HepG2 (cell line): ENCODE measurements around the gene FRMD4B. TPM values are rescaled to one million over a fixed set of nuclear protein-coding genes. Genes with fewer than 3 reads are reported as not detected.
A peak's percentile ranks its signal among the peaks of the same experiment; 100 is the strongest.

Experiments
- ATAC-seq: fragments of 200-7000 bp; cut with Tn5 transposase; 3 replicates; pipeline ENCODE4 v1.9.1; 2020; ENCODE audit warnings: mild to moderate bottlenecking, moderate library complexity
- BruUV-seq: library from RNA; stranded (reverse); fragments of 400-500 nt; replicated peaks from 2 replicates; lab custom pipeline; 2021; lab: Mats Ljungman, UMichigan
- CTCF ChIA-PET: fragments of 300-600 bp; formaldehyde crosslinking; extraction: SDS; loops from one replicate; lab custom pipeline; 2021; ENCODE audit warnings: low total read pairs, inconsistent platforms, low intra/inter-chr PET ratio; lab: Yijun Ruan, JAX
- POLR2A ChIA-PET: fragments of 350-600 bp; sonication (Branson Sonifier 250); formaldehyde crosslinking; loops from one replicate; lab custom pipeline; 2020; ENCODE audit warnings: antibody characterized with exemption, inconsistent platforms; lab: Yijun Ruan, JAX
- DNase-seq: peaks from one replicate; pipeline ENCODE4 v3.0.0-alpha.2; 2015; ENCODE audit warnings: low spot score
- FAIRE-seq: peaks from 3 replicates; lab custom pipeline; 2011; peaks lifted over from hg19 to GRCh38; lab: Jason Lieb, UNC
- H2AFZ ChIP-seq: one replicate; pipeline ENCODE4 v1.6.1; 2011; ENCODE audit warnings: low read length, inconsistent platforms
- H3K27ac ChIP-seq: fragments of 300-600 bp; 3 replicates; pipeline ENCODE4 v1.8.0; 2011; ENCODE audit warnings: mixed run types, mild to moderate bottlenecking, mixed read lengths, low read length, inconsistent platforms; ENCODE audit not compliant: insufficient read depth; ENCODE audit errors: extremely low read length
- H3K27me3 ChIP-seq, 2 experiments: fragments of 200-600 bp in 1 of 2; 2 replicates in 1 of 2; 3 replicates in 1 of 2; pipeline versions ENCODE4 v1.6.0 to v1.8.0; 2011; ENCODE audit warnings: low read length in 2 of 2, mild to moderate bottlenecking in 2 of 2, moderate library complexity in 2 of 2, inconsistent platforms in 1 of 2; ENCODE audit not compliant: insufficient read depth in 2 of 2, control insufficient read depth in 1 of 2
- H3K36me3 ChIP-seq, 2 experiments: fragments of 200-600 bp in 1 of 2; replicated peaks in 1 of 2; 2 replicates in 1 of 2; 3 replicates in 1 of 2; pipeline versions ENCODE4 v1.5.1 to v1.8.0; 2011; ENCODE audit warnings: low read length in 2 of 2, inconsistent platforms in 1 of 2; ENCODE audit not compliant: insufficient read depth in 2 of 2, control insufficient read depth in 1 of 2
- H3K4me1 ChIP-seq: 2 replicates; pipeline ENCODE4 v1.5.1; 2012; ENCODE audit warnings: low read length, inconsistent platforms; ENCODE audit not compliant: insufficient read depth
- H3K4me2 ChIP-seq: 2 replicates; pipeline ENCODE4 v1.6.0; 2011; ENCODE audit warnings: low read depth, low read length, inconsistent platforms
- H3K4me3 ChIP-seq, 3 experiments: fragments of 200-600 bp in 1 of 3; sonication (generic), shearing (Covaris generic) in 1 of 3; replicated peaks in 1 of 3; 2 replicates each; pipeline ENCODE4 v1.5.1; 2011 to 2016; ENCODE audit warnings: low read length in 3 of 3, inconsistent platforms in 2 of 3, low read depth in 2 of 3, mild to moderate bottlenecking in 2 of 3, control low read depth in 1 of 3, mixed read lengths in 1 of 3; ENCODE audit not compliant: insufficient read depth in 1 of 3
- H3K79me2 ChIP-seq: one replicate; pipeline ENCODE4 v1.6.1; 2011; ENCODE audit warnings: low read length, inconsistent platforms; ENCODE audit not compliant: insufficient read depth
- H3K9ac ChIP-seq: 2 replicates; pipeline ENCODE4 v1.6.0; 2011; ENCODE audit warnings: mild to moderate bottlenecking, low read depth, low read length, inconsistent platforms; ENCODE audit not compliant: insufficient read depth
- H3K9me3 ChIP-seq: 2 replicates; pipeline ENCODE4 v1.5.1; 2012; ENCODE audit warnings: mild to moderate bottlenecking, low read length
- H4K20me1 ChIP-seq: 2 replicates; pipeline ENCODE4 v1.6.0; 2011; ENCODE audit warnings: inconsistent platforms, mild to moderate bottlenecking, low read length, moderate library complexity; ENCODE audit not compliant: insufficient read depth
- ARID2 ChIP-seq: sonication (generic); formaldehyde crosslinking; IDR thresholded peaks from 2 replicates; pipeline ENCODE4 v1.8.1; 2022; ENCODE audit warnings: mild to moderate bottlenecking, missing genetic modification reagents, borderline replicate concordance
- FLYWCH1 ChIP-seq: sonication (generic); formaldehyde crosslinking; IDR thresholded peaks from 2 replicates; pipeline ENCODE4 v1.8.1; 2023; ENCODE audit warnings: mild to moderate bottlenecking, missing genetic modification reagents
- HNF4G ChIP-seq, 2 experiments: sonication (generic) in 1 of 2; formaldehyde crosslinking in 1 of 2; IDR thresholded peaks; 2 replicates each; pipeline versions ENCODE4 v1.4.0 to v1.6.1; 2011 to 2020; ENCODE audit warnings: borderline replicate concordance in 2 of 2, low read depth in 2 of 2, mild to moderate bottlenecking in 2 of 2, low read length in 1 of 2, missing genetic modification reagents in 1 of 2, moderate library complexity in 1 of 2
- IRF2 ChIP-seq: IDR thresholded peaks from 2 replicates; pipeline ENCODE4 v1.6.1; 2018; ENCODE audit warnings: missing genetic modification reagents, missing compliant biosample characterization
- MAF1 ChIP-seq: sonication (generic); formaldehyde crosslinking; IDR thresholded peaks from 2 replicates; pipeline ENCODE4 v1.5.0; 2020; ENCODE audit warnings: missing genetic modification reagents, borderline replicate concordance
- RARA ChIP-seq: IDR thresholded peaks from 2 replicates; pipeline ENCODE4 v1.6.1; 2016; ENCODE audit warnings: missing genetic modification reagents, missing compliant biosample characterization
- RORA ChIP-seq: sonication (generic); formaldehyde crosslinking; IDR thresholded peaks from 2 replicates; pipeline ENCODE4 v1.5.0; 2020; ENCODE audit warnings: mild to moderate bottlenecking, missing genetic modification reagents, moderate library complexity
- SNAPC2 ChIP-seq: sonication (generic); formaldehyde crosslinking; IDR thresholded peaks from 2 replicates; pipeline ENCODE4 v1.8.1; 2022; ENCODE audit warnings: mild to moderate bottlenecking, missing genetic modification reagents
- SRSF9 ChIP-seq: fragments of 200-400 bp; formaldehyde crosslinking; IDR thresholded peaks from 2 replicates; pipeline ENCODE4 v1.6.1; 2018; ENCODE audit warnings: borderline replicate concordance, mild to moderate bottlenecking, low read depth, low read length; ENCODE audit not compliant: insufficient read depth, poor library complexity, severe bottlenecking
- TBX3 ChIP-seq: fragments of 450-650 bp; IDR thresholded peaks from 2 replicates; pipeline ENCODE4 v1.6.1; 2017; ENCODE audit warnings: antibody characterized with exemption, mild to moderate bottlenecking, inconsistent platforms, borderline replicate concordance
- TOE1 ChIP-seq: sonication (generic); formaldehyde crosslinking; IDR thresholded peaks from 2 replicates; pipeline ENCODE4 v1.4.0; 2020; ENCODE audit warnings: mild to moderate bottlenecking, missing genetic modification reagents
- U2AF1 ChIP-seq: fragments of 200-400 bp; formaldehyde crosslinking; optimal IDR thresholded peaks from 2 replicates; pipeline ENCODE3; 2017; ENCODE audit warnings: mild to moderate bottlenecking, low read depth, low read length
- ZBTB34 ChIP-seq: sonication (generic); formaldehyde crosslinking; IDR thresholded peaks from 2 replicates; pipeline ENCODE4 v1.8.0; 2022; ENCODE audit warnings: mild to moderate bottlenecking, missing genetic modification reagents
- ZNF432 ChIP-seq: sonication (generic); formaldehyde crosslinking; IDR thresholded peaks from 2 replicates; pipeline ENCODE4 v1.5.0; 2020; ENCODE audit warnings: missing genetic modification reagents, mild to moderate bottlenecking, borderline replicate concordance
- ZNF800 ChIP-seq: sonication (generic); formaldehyde crosslinking; IDR thresholded peaks from 2 replicates; pipeline ENCODE4 v1.4.0; 2020; ENCODE audit warnings: missing genetic modification reagents
- ZXDC ChIP-seq: sonication (generic); formaldehyde crosslinking; IDR thresholded peaks from 2 replicates; pipeline ENCODE4 v1.5.0; 2020; ENCODE audit warnings: mild to moderate bottlenecking, missing genetic modification reagents
- WGBS: methylation state at CpG from one replicate; pipeline ENCODE4 v1.1.6; 2017; ENCODE audit warnings: low lambda C conversion rate; 5-methylcytosine and 5-hydroxymethylcytosine counted together
- in situ Hi-C: cut with HindIII; loops from 2 replicates; pipeline ENCODE4 v1.10.0; 2017; ENCODE audit warnings: low pct_unique_long_range_greater_than_20kb; ENCODE audit not compliant: extremely low pct_ligation_motif_present
- intact Hi-C: fragments of 100-400 bp; cut with micrococcal nuclease; formaldehyde crosslinking; loops from one replicate; pipeline ENCODE4 v1.10.0; 2022; ENCODE audit not compliant: unreplicated experiment
- polyA plus RNA-seq, 8 experiments: library from polyadenylated mRNA; depleted of rRNA in 3 of 8; stranded (reverse) in 7 of 8; unstranded in 1 of 8; fragments of >200 nt; fragmentation: Illumina TruSeq in 4 of 8; extraction: Trizol in 4 of 8; gene quantifications; 2 replicates each; pipeline versions ENCODE4 v1.2.1 to v1.2.3, GENCODE V29; 2011 to 2016; ENCODE audit warnings: low read depth in 4 of 8, missing spikeins in 1 of 8, mixed read lengths in 1 of 8; ENCODE audit not compliant: insufficient read depth in 1 of 8
- total RNA-seq, 5 experiments: library from RNA; depleted of rRNA; stranded (reverse); fragments of >200 nt; fragmentation: Illumina TruSeq; extraction: Trizol; gene quantifications; 2 replicates each; pipeline ENCODE4 v1.2.3, GENCODE V29; 2016; ENCODE audit warnings: low read depth in 1 of 5

FRMD4B gene
- total and polyA plus RNA-seq, 2 of the 13 experiments (the other 11 are each of a cell fraction or from before 2014, with no cell fraction given): 3.0 to 3.3 TPM

- TF ChIP-seq TBX3 (peak; percentile 52; the same call in 1 of the 2 replicates), FLYWCH1 (CRISPR knock-in tag) (no peak), ZNF432 (CRISPR knock-in tag) (no peak), U2AF1 (no peak), RARA (CRISPR knock-in tag) (peak; percentile 68; the same call in 1 of the 2 replicates)
These were observed 206.8 kb downstream of the FRMD4B start (continued) for GRCh38 chr3:69178838-69179739.

- DNase-seq: no peak
- no peak for ATAC-seq
- ChIA-PET CTCF (no interaction called here), POLR2A (interaction anchor here (1.7 kb wide), 1 partner anchor 22 kb away, joined by 10 read pairs; no protein-coding TSS in a partner anchor)
- Histone ChIP-seq H3K4me1 (peaks cover 54% of the 10 kb centered on the region), H2AFZ (no peak overlapping the region), H3K36me3 (peaks cover 1 to 7% of the 10 kb centered on the region in 2 experiments; a peak in 3 of 5 replicates), H3K27me3 (no peaks in the 10 kb centered on the region), H4K20me1 (no peaks in the 10 kb centered on the region), H3K9me3 (no peaks in the 10 kb centered on the region), H3K4me3 (no peak overlapping the region), H3K9ac (no peak overlapping the region), H3K79me2 (no peaks in the 10 kb centered on the region), H3K4me2 (no peak overlapping the region), H3K27ac (peak overlapping the region; percentile 37)
- in situ Hi-C loops: no loop called here
- 98% methylated on average over 4 of the region's 4 CpGs for WGBS
- intact Hi-C loops: no loop called here
- FAIRE-seq: no peak
- BruUV-seq: no TSS peak
- no peak for TF ChIP-seq TOE1
- no peak for TF ChIP-seq ZNF800 (CRISPR knock-in tag)
- no peak for TF ChIP-seq SRSF9
- TF ChIP-seq IRF2 (CRISPR knock-in tag): no peak
- TF ChIP-seq ZXDC (CRISPR knock-in tag): no peak
- TF ChIP-seq ZBTB34 (CRISPR knock-in tag): no peak
- no peak for TF ChIP-seq ARID2 (CRISPR knock-in tag)
- TF ChIP-seq HNF4G (IDR thresholded peaks at IDR 0.05; ENCODE audit: borderline replicate concordance, low read depth, low read length): no peak
- no peak for TF ChIP-seq HNF4G (CRISPR knock-in tag; IDR thresholded peaks at IDR 0.05; ENCODE audit: borderline replicate concordance, low read depth)
- TF ChIP-seq RORA: no peak
- no peak for TF ChIP-seq SNAPC2 (CRISPR knock-in tag)
- no peak for TF ChIP-seq MAF1 (CRISPR knock-in tag)
These were observed 207.8 kb downstream of the FRMD4B start for GRCh38 chr3:69178082-69178481.
